ENCODE data around the gene DECR2.
"Not testable (repeated sequence)": the region's sequence is repeated elsewhere in the genome, so short reads cannot be mapped to it uniquely, and the experiment has no call there.

The DECR2 gene

DNA sequence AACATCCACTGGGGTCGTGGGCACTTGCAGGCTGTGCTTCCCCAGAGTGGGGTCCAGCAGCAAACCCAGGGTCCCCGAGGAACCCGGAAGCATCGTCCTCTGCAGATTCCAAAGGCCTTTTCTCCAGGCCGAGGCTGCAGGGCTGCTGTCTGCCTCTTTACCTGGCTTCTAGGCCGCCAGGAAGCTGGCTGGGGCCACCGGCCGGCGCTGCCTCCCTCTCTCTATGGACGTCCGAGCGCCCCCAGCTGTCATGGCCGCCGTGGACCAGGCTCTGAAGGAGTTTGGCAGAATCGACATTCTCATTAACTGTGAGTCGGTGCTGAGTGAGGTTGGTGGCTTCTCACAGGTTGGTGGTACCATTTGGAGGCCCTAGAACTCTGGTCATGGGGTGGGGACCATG lies 5.6 kb downstream of the DECR2 start:
- H3K4me3 ChIP-seq (replicated peaks in 1 of 2; ENCODE audit: low read depth in 2 of 2, low read length in 2 of 2) = no peak overlapping the region
- DNase-seq (ENCODE audit: low read depth in 2 of 2) = no peak
- TF ChIP-seq CTCF (IDR thresholded peaks at IDR 0.05; ENCODE audit: low read depth, low read length) = no peak

- no peak overlapping the region for H3K4me3 ChIP-seq (replicated peaks in 1 of 2; ENCODE audit: low read depth in 2 of 2, low read length in 2 of 2)
- DNase-seq (ENCODE audit: low read depth in 2 of 2) = no peak
- TF ChIP-seq CTCF (IDR thresholded peaks at IDR 0.05; ENCODE audit: low read depth, low read length) = no peak
These were observed 9.0 kb downstream of the DECR2 start for GRCh38 chr16:410516-411178.

DNA sequence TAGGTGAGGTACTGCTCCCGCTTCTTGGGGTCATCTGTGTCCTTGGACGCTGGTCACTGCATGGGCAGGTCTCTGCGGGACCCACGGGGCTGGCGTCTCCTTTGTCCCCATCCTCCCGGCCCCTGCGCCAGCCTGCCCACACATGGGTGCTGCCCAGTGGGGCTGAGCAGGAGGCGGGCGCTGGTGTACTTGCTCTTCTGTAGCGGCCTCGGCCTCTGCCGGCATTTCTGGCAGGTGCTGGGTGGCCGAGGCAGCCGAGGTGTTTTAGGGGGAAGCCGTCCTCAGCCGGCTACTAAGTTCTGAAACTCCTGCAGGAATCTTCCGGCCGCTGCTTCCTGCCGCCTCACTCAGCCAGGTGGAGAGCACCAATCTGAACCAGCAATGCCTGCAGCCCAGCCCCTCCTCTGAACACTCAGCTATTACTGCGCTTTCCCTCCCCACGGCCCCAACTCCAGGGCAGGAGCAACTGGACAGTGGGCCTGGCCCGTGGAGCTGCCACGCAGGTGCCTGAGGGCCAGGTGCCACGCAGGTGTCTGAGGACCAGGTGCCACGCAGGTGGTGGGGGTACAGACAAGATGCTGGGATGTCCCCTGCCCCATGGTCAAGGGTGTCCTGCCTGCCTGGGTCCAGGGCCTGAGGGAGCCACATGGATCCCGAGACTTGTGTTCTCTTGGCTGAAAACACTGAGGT lies 10.0 kb downstream of the DECR2 start:
- DNase-seq (ENCODE audit: low read depth in 2 of 2) = no peak
- no peak for TF ChIP-seq CTCF (IDR thresholded peaks at IDR 0.05; ENCODE audit: low read depth, low read length)
- H3K4me3 ChIP-seq (replicated peaks in 1 of 2; ENCODE audit: low read depth in 2 of 2, low read length in 2 of 2) = no peak overlapping the region

- H3K4me3 ChIP-seq (replicated peaks in 1 of 2; ENCODE audit: low read depth in 2 of 2, low read length in 2 of 2) = no peak overlapping the region
- TF ChIP-seq CTCF (IDR thresholded peaks at IDR 0.05; ENCODE audit: low read depth, low read length) = no peak
- peak in 1 of 2 donors; percentile 10 for DNase-seq (ENCODE audit: low read depth in 2 of 2)
These were observed 12.9 kb downstream of the DECR2 start for GRCh38 chr16:414395-415169.

DNA sequence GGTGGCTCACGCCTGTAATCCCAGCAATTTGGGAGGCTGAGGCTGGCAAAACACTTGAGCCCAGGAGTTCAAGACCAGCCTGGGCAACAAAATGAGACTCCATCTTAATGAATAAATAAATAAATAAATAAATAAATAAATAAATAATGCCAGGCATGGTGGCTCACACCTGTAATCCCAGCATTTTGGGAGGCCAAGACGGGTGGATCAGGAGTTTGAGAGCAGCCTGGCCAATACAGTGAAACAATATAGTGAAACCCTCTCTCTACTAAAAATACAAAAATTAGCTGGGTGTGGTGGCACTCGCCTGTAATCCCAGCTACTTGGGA lies 13.4 kb downstream of the DECR2 start:
- H3K4me3 ChIP-seq (replicated peaks in 1 of 2; ENCODE audit: low read depth in 2 of 2, low read length in 2 of 2); DNase-seq (ENCODE audit: low read depth in 2 of 2): not testable (repeated sequence)

DNA sequence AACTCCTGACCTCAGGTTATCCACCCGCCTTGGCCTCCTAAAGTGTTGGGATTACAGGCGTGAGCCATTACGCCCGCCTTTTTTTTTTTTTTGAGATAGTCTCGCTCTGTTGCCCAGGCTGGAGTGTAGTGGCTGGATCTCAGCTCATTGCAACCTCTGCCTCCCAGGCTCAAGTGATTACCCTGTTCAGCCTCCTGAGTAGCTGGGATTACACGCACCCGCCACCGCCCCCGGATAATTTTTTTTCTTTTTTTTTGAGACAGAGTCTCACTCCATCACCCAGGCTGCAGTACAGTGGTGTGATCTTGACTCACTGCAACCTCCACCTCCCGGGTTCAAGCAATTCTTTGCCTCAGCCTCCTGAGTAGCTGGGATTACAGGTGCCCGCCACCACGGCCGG lies 20.5 kb downstream of the DECR2 start:
- not testable (repeated sequence) for DNase-seq (ENCODE audit: low read depth in 2 of 2); H3K4me3 ChIP-seq (replicated peaks in 1 of 2; ENCODE audit: low read depth in 2 of 2, low read length in 2 of 2)

- peak; percentile 97 to 99 for DNase-seq (ENCODE audit: low read depth in 2 of 2)
- TF ChIP-seq CTCF (IDR thresholded peaks at IDR 0.05; ENCODE audit: low read depth, low read length) = no peak
- peak overlapping the region; percentile 21 to 75 for H3K4me3 ChIP-seq (replicated peaks in 1 of 2; ENCODE audit: low read depth in 2 of 2, low read length in 2 of 2)
These were observed 22.4 kb downstream of the DECR2 start for GRCh38 chr16:424033-424622.

All from cardiac fibroblast (primary cell).